IMR-90 (cell line): ENCODE measurements around the gene MDM2. TPM values are rescaled to one million over a fixed set of nuclear protein-coding genes. Genes with fewer than 3 reads are reported as not detected.

ENCODE experiments used
- ATAC-seq: fragments of 200-7000 bp; cut with Tn5 transposase; 2 replicates; pipeline ENCODE4 v1.9.1; 2020; ENCODE audit warnings: low read depth, mild to moderate bottlenecking, moderate library complexity
- BruUV-seq: library from RNA; stranded (reverse); fragments of 400-500 nt; replicated peaks from 2 replicates; lab custom pipeline; 2021; lab: Mats Ljungman, UMichigan
- CTCF ChIA-PET: fragments of 300-600 bp; formaldehyde crosslinking; extraction: SDS; loops from one replicate; lab custom pipeline; 2021; ENCODE audit warnings: antibody characterized with exemption; lab: Yijun Ruan, JAX
- POLR2A ChIA-PET: fragments of 300-600 bp; sonication (Branson Sonifier 250); formaldehyde crosslinking; loops from one replicate; lab custom pipeline; 2022; ENCODE audit warnings: antibody characterized with exemption; ENCODE audit not compliant: unreplicated experiment; lab: Charles Lee
- DNase-seq: peaks from one replicate; pipeline ENCODE4 v3.0.0; 2013
- H2AFZ ChIP-seq: replicated peaks from 2 replicates; pipeline ENCODE3; 2013; ENCODE audit warnings: low read length, mild to moderate bottlenecking; ENCODE audit not compliant: poor library complexity
- H2AK5ac ChIP-seq: 2 replicates; pipeline ENCODE4 v1.6.1; 2013; ENCODE audit warnings: low read depth, low read length, inconsistent platforms
- H2AK9ac ChIP-seq: replicated peaks from 2 replicates; pipeline ENCODE3; 2013; ENCODE audit warnings: mild to moderate bottlenecking, low read depth, low read length, moderate library complexity; ENCODE audit not compliant: poor library complexity
- H2BK120ac ChIP-seq: 2 replicates; pipeline ENCODE4 v1.6.1; 2013; ENCODE audit warnings: low read depth, low read length, inconsistent platforms
- H2BK15ac ChIP-seq: 3 replicates; pipeline ENCODE4 v1.6.1; 2013; ENCODE audit warnings: low read depth, low read length, inconsistent platforms
- H2BK20ac ChIP-seq: 2 replicates; pipeline ENCODE4 v1.6.1; 2013; ENCODE audit warnings: low read depth, mild to moderate bottlenecking, inconsistent platforms, low read length, moderate library complexity
- H2BK5ac ChIP-seq: 2 replicates; pipeline ENCODE4 v1.6.1; 2013; ENCODE audit warnings: mild to moderate bottlenecking, low read depth, low read length, inconsistent platforms; ENCODE audit not compliant: poor library complexity, severe bottlenecking
- H3K14ac ChIP-seq: replicated peaks from 2 replicates; pipeline ENCODE4 v1.6.1; 2013; ENCODE audit warnings: low read depth, low read length, inconsistent platforms
- H3K18ac ChIP-seq: 2 replicates; pipeline ENCODE4 v1.6.1; 2013; ENCODE audit warnings: low read depth, low read length, control low read depth
- H3K23ac ChIP-seq: 2 replicates; pipeline ENCODE4 v1.6.1; 2013; ENCODE audit warnings: low read depth, low read length, inconsistent platforms
- H3K27ac ChIP-seq: 2 replicates; pipeline ENCODE4 v1.5.1; 2013; ENCODE audit warnings: mild to moderate bottlenecking, control low read depth, low read length; ENCODE audit not compliant: insufficient read depth
- H3K27me3 ChIP-seq: 2 replicates; pipeline ENCODE4 v1.6.1; 2013; ENCODE audit warnings: low read length; ENCODE audit not compliant: control insufficient read depth, insufficient read depth
- H3K36me3 ChIP-seq: 2 replicates; pipeline ENCODE4 v1.6.1; 2013; ENCODE audit warnings: low read length, mixed read lengths; ENCODE audit not compliant: control insufficient read depth, insufficient read depth
- H3K4ac ChIP-seq: 2 replicates; pipeline ENCODE4 v1.6.1; 2013; ENCODE audit warnings: low read depth, low read length, inconsistent platforms
- H3K4me1 ChIP-seq: 2 replicates; pipeline ENCODE4 v1.6.1; 2013; ENCODE audit warnings: low read length, mixed read lengths; ENCODE audit not compliant: control insufficient read depth, insufficient read depth
- H3K4me2 ChIP-seq: 2 replicates; pipeline ENCODE4 v1.6.1; 2013; ENCODE audit warnings: low read depth, mild to moderate bottlenecking, control low read depth, low read length, moderate library complexity
- H3K4me3 ChIP-seq: 2 replicates; pipeline ENCODE4 v1.5.1; 2013; ENCODE audit warnings: low read depth, mild to moderate bottlenecking, control low read depth, low read length, moderate library complexity; ENCODE audit not compliant: insufficient read depth
- H3K56ac ChIP-seq: 2 replicates; pipeline ENCODE4 v1.6.1; 2013; ENCODE audit warnings: low read length, inconsistent platforms; ENCODE audit not compliant: insufficient read depth; ENCODE audit errors: extremely low read depth
- H3K79me1 ChIP-seq, 2 experiments: 2 replicates each; pipeline ENCODE4 v1.6.1; 2013; ENCODE audit warnings: low read length in 2 of 2, inconsistent platforms in 1 of 2, low read depth in 1 of 2
- H3K9ac ChIP-seq: 2 replicates; pipeline ENCODE4 v1.6.1; 2013; ENCODE audit warnings: low read depth, low read length, control low read depth
- H3K9me1 ChIP-seq: 2 replicates; pipeline ENCODE4 v1.6.1; 2013; ENCODE audit warnings: low read length, inconsistent platforms; ENCODE audit not compliant: insufficient read depth
- H3K9me3 ChIP-seq: 2 replicates; pipeline ENCODE4 v1.6.1; 2013; ENCODE audit warnings: low read length; ENCODE audit not compliant: control insufficient read depth, insufficient read depth
- H4K20me1 ChIP-seq: 2 replicates; pipeline ENCODE4 v1.6.1; 2013; ENCODE audit warnings: low read length, inconsistent platforms; ENCODE audit not compliant: insufficient read depth
- H4K5ac ChIP-seq: 2 replicates; pipeline ENCODE4 v1.6.1; 2013; ENCODE audit warnings: mild to moderate bottlenecking, low read depth, low read length, control low read depth
- H4K8ac ChIP-seq, 2 experiments: 2 replicates each; pipeline ENCODE4 v1.6.1; 2013; ENCODE audit warnings: low read depth in 2 of 2, low read length in 2 of 2, control low read depth in 1 of 2, inconsistent platforms in 1 of 2
- H4K91ac ChIP-seq: 2 replicates; pipeline ENCODE4 v1.6.1; 2013; ENCODE audit warnings: low read depth, low read length, inconsistent platforms; ENCODE audit not compliant: insufficient read depth
- BHLHE40 ChIP-seq: fragments of 150-350 bp; IDR thresholded peaks from 2 replicates; pipeline ENCODE4 v1.6.1; 2016; ENCODE audit warnings: mild to moderate bottlenecking, low read depth, low read length
- CEBPB ChIP-seq: IDR thresholded peaks from 2 replicates; pipeline ENCODE4 v1.6.1; 2012; ENCODE audit warnings: low read depth, low read length, improper control_type of control experiment
- CHD1 ChIP-seq: IDR thresholded peaks from 2 replicates; pipeline ENCODE4 v1.6.1; 2012; ENCODE audit warnings: low read depth, low read length, improper control_type of control experiment
- FOS ChIP-seq: fragments of 150-350 bp; IDR thresholded peaks from 2 replicates; pipeline ENCODE4 v1.6.1; 2016; ENCODE audit warnings: low read depth, low read length
- MAFK ChIP-seq: IDR thresholded peaks from 2 replicates; pipeline ENCODE4 v1.6.1; 2012; ENCODE audit warnings: low read depth, low read length, improper control_type of control experiment
- MAZ ChIP-seq: IDR thresholded peaks from 2 replicates; pipeline ENCODE4 v1.6.1; 2012; ENCODE audit warnings: low read depth, mild to moderate bottlenecking, low read length, improper control_type of control experiment, moderate library complexity, borderline replicate concordance
- MXI1 ChIP-seq: IDR thresholded peaks from 2 replicates; pipeline ENCODE4 v1.6.1; 2012; ENCODE audit warnings: low read depth, mild to moderate bottlenecking, low read length, moderate library complexity, borderline replicate concordance
- NFE2L2 ChIP-seq: fragments of 150-350 bp; IDR thresholded peaks from 2 replicates; pipeline ENCODE4 v1.6.1; 2016; ENCODE audit warnings: low read depth, mild to moderate bottlenecking, low read length
- POLR2A ChIP-seq: IDR thresholded peaks from 2 replicates; pipeline ENCODE4 v1.6.1; 2012; ENCODE audit warnings: mild to moderate bottlenecking, low read depth, low read length
- RAD21 ChIP-seq: IDR thresholded peaks from 2 replicates; pipeline ENCODE4 v1.6.1; 2012; ENCODE audit warnings: low read length, improper control_type of control experiment
- RCOR1 ChIP-seq: IDR thresholded peaks from 2 replicates; pipeline ENCODE4 v1.6.1; 2012; ENCODE audit warnings: mild to moderate bottlenecking, low read length, improper control_type of control experiment; ENCODE audit not compliant: insufficient replicate concordance
- RFX5 ChIP-seq: IDR thresholded peaks from 2 replicates; pipeline ENCODE4 v1.8.0; 2012; ENCODE audit warnings: low read depth, mild to moderate bottlenecking, low read length, moderate library complexity
- SMC3 ChIP-seq: fragments of 150-350 bp; IDR thresholded peaks from 2 replicates; pipeline ENCODE4 v1.6.1; 2016; ENCODE audit warnings: low read depth, mild to moderate bottlenecking, antibody characterized with exemption, low read length, moderate library complexity
- whole genome bisulfite sequencing, 2 experiments: methylation state at CpG; one replicate each; pipeline versions ENCODE4 v1.1.5 to v1.1.7; 2013; ENCODE audit warnings: missing lambda C conversion rate in 2 of 2; ENCODE audit not compliant: insufficient read length in 1 of 2; ENCODE audit errors: extremely low coverage in 2 of 2; 5-methylcytosine and 5-hydroxymethylcytosine counted together
- dilution Hi-C: fragments of 300-500 bp; cut with HindIII; formaldehyde crosslinking; loops from one replicate; pipeline ENCODE4 v1.14.3; 2018; ENCODE audit warnings: low sequenced_read_pairs; ENCODE audit not compliant: unreplicated experiment
- in situ Hi-C: fragments of 300-500 bp; cut with MboI; formaldehyde crosslinking; loops from 3 replicates; pipeline ENCODE4 v1.14.3; 2019; ENCODE audit warnings: low sequenced_read_pairs, inconsistent platforms, mixed read lengths
- intact Hi-C: fragments of 100-400 bp; cut with micrococcal nuclease; formaldehyde crosslinking; loops from 2 replicates; pipeline ENCODE4 v1.10.0; 2022
- polyA plus RNA-seq, 3 experiments: library from polyadenylated mRNA; depleted of rRNA; stranded (reverse); fragments of >200 nt; gene quantifications; 2 replicates each; pipeline ENCODE4 v1.2.3, GENCODE V29; 2012; ENCODE audit warnings: low replicate concordance in 1 of 3
- total RNA-seq: library from RNA; depleted of rRNA; stranded (reverse); fragments of >200 nt; gene quantifications from 2 replicates; pipeline ENCODE4 v1.2.3, GENCODE V29; 2012
- TF ChIP-seq, protein P1 (sequence below): conservative IDR thresholded peaks from 2 replicates; pipeline ENCODE4 v1.5.1; 2012; ENCODE audit warnings: mild to moderate bottlenecking, low read depth, low read length, improper control_type of control experiment
- TF ChIP-seq, protein P2 (sequence below): fragments of 150-350 bp; IDR thresholded peaks from 2 replicates; pipeline ENCODE4 v1.6.1; 2016; ENCODE audit warnings: low read depth, mild to moderate bottlenecking, low read length, moderate library complexity, borderline replicate concordance
- TF ChIP-seq, protein P3 (sequence below): fragments of 150-350 bp; IDR thresholded peaks from 2 replicates; pipeline ENCODE4 v1.6.1; 2017; ENCODE audit warnings: mild to moderate bottlenecking, antibody characterized with exemption, low read length, low read depth

The MDM2 gene
- total and polyA plus RNA-seq, 2 of the 4 experiments (the other 2 are of a cell fraction), result 21.9 to 196 TPM

DNA sequence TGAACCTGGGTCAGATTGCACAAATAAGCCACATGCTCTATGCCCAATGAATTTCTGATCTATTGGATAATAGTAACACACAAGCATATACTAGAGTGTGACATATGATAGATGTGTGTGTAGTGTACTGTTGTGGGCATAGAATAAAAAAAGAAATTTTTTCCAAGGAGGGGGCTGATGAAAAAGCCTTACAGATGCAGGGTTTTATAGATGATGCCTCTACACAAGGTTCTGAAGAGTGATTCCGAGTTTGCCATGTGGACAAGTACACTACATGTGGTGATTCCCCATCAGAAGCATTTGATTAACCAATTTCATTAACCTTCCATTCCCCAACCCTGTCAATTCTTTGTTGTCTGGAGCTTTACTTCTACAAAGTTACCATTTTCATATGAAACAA, 79.7 kb downstream of the MDM2 start:
- H2BK15ac ChIP-seq, result no peak overlapping the region
- H2BK120ac ChIP-seq, result no peak overlapping the region
- H3K4me1 ChIP-seq, result no peaks in the 10 kb centered on the region
- no peak overlapping the region for H2AK5ac ChIP-seq
- H3K27me3 ChIP-seq, result no peaks in the 10 kb centered on the region
- H4K91ac ChIP-seq, result no peak overlapping the region
- H3K4me3 ChIP-seq, result no peak overlapping the region
- no peaks in the 10 kb centered on the region for H3K9me1 ChIP-seq
- H4K20me1 ChIP-seq, result no peaks in the 10 kb centered on the region
- no peak overlapping the region for H3K9ac ChIP-seq
- H3K9me3 ChIP-seq, result no peaks in the 10 kb centered on the region
- H4K5ac ChIP-seq, result no peak overlapping the region
- no peak overlapping the region for H2BK5ac ChIP-seq
- no TSS peak for BruUV-seq
- intact Hi-C loops, result no loop called here
- CTCF ChIA-PET, result no interaction called here
- no peaks in the 10 kb centered on the region for H3K79me1 ChIP-seq
- no peak overlapping the region for H3K23ac ChIP-seq
- H4K8ac ChIP-seq, result no peak overlapping the region
- H3K36me3 ChIP-seq, result no peaks in the 10 kb centered on the region
- no CpG with 5 or more reads among the region's 1 CpG for WGBS, 2 experiments
- ATAC-seq, result no peak
- no peak overlapping the region for H3K56ac ChIP-seq
- no peak overlapping the region for H2AFZ ChIP-seq
- POLR2A ChIA-PET, result no interaction called here
- no peak overlapping the region for H3K4me2 ChIP-seq
- no peak overlapping the region for H3K27ac ChIP-seq
- TF ChIP-seq NFE2L2, result no peak
- TF ChIP-seq, protein P1, sequence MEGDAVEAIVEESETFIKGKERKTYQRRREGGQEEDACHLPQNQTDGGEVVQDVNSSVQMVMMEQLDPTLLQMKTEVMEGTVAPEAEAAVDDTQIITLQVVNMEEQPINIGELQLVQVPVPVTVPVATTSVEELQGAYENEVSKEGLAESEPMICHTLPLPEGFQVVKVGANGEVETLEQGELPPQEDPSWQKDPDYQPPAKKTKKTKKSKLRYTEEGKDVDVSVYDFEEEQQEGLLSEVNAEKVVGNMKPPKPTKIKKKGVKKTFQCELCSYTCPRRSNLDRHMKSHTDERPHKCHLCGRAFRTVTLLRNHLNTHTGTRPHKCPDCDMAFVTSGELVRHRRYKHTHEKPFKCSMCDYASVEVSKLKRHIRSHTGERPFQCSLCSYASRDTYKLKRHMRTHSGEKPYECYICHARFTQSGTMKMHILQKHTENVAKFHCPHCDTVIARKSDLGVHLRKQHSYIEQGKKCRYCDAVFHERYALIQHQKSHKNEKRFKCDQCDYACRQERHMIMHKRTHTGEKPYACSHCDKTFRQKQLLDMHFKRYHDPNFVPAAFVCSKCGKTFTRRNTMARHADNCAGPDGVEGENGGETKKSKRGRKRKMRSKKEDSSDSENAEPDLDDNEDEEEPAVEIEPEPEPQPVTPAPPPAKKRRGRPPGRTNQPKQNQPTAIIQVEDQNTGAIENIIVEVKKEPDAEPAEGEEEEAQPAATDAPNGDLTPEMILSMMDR, result no peak
- TF ChIP-seq RCOR1, result no peak
- TF ChIP-seq, protein P2, sequence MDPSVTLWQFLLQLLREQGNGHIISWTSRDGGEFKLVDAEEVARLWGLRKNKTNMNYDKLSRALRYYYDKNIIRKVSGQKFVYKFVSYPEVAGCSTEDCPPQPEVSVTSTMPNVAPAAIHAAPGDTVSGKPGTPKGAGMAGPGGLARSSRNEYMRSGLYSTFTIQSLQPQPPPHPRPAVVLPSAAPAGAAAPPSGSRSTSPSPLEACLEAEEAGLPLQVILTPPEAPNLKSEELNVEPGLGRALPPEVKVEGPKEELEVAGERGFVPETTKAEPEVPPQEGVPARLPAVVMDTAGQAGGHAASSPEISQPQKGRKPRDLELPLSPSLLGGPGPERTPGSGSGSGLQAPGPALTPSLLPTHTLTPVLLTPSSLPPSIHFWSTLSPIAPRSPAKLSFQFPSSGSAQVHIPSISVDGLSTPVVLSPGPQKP, result no peak
- TF ChIP-seq, protein P3, sequence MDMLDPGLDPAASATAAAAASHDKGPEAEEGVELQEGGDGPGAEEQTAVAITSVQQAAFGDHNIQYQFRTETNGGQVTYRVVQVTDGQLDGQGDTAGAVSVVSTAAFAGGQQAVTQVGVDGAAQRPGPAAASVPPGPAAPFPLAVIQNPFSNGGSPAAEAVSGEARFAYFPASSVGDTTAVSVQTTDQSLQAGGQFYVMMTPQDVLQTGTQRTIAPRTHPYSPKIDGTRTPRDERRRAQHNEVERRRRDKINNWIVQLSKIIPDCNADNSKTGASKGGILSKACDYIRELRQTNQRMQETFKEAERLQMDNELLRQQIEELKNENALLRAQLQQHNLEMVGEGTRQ, result no peak
- TF ChIP-seq CHD1, result no peak
- TF ChIP-seq MAZ, result no peak
- TF ChIP-seq POLR2A, result no peak
- TF ChIP-seq MXI1, result no peak
- no peak for TF ChIP-seq SMC3
- TF ChIP-seq RAD21, result no peak
- TF ChIP-seq RFX5, result no peak
- no peak for TF ChIP-seq BHLHE40
- TF ChIP-seq FOS, result no peak
- no peak for TF ChIP-seq MAFK
- no peak for TF ChIP-seq CEBPB
- no peak overlapping the region for H3K18ac ChIP-seq
- in situ Hi-C loops, result no loop called here
- H2AK9ac ChIP-seq, result no peak overlapping the region
- no peak for DNase-seq
- no peak overlapping the region for H3K4ac ChIP-seq
- H3K14ac ChIP-seq, result no peak overlapping the region
- no peak overlapping the region for H2BK20ac ChIP-seq
- dilution Hi-C loops, result no loop called here
